DMS153 treated with DMSO at 0.1 percent for 48 hours (cell line): ENCODE results near the gene COL15A1.

ENCODE experiments used
- DNase-seq: peaks from one replicate; lab custom pipeline; 2025; ENCODE audit not compliant: unreplicated experiment; lab: John Stamatoyannopoulos, UW

COL15A1 gene

DNA sequence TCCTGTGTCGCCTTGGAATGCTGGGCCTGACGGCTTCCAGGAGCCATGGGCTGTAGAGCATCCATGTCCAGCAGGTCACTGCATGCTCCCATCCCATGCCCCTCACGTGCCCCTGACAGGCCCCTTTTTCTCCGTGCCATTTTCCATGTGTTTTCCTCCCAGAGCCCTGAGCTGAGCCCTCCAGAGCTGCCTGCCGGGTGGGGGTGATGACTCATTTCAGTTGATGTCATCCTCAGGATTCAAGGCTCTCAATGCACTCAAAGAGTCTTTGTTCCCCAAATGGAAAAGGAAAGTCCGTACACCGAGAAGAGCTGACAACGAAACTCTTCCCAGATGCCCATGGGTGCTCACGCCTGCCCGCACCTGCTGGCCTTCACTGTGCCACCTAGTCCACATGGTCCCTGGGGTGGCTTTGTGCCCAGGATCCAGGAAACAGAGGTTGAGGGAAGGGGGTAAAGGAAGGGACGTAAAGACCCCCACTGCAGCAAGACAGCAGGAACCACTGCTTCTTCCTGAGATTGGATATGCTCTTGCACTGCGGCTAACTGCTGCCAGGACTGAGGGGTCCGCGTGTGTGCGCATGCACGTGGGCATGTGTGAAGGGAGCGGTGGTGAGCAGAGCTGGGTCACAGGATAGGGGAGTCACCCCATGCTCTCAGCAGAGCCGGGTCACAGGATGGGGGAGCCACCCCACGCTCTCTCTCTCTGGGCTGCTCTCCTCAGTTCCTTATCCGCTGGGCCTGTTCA, 27.6 kb downstream of the COL15A1 start:
- no peak for DNase-seq

DNA sequence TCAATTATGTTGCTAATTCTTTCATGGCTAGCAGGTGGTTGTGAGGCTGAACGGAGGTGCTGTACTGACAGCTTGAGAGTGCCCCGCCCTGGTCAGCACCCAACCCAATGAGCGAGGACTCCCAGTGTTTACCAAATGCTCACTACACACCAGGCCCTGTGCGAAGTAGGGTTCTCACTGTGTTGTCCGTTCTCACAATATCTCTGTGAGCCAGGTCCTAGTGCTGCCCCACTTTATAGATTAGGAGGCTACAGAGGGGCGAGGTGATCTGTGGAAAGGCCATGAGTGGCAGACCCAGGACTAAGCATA, 28.2 kb downstream of the COL15A1 start:
- no peak for DNase-seq

DNA sequence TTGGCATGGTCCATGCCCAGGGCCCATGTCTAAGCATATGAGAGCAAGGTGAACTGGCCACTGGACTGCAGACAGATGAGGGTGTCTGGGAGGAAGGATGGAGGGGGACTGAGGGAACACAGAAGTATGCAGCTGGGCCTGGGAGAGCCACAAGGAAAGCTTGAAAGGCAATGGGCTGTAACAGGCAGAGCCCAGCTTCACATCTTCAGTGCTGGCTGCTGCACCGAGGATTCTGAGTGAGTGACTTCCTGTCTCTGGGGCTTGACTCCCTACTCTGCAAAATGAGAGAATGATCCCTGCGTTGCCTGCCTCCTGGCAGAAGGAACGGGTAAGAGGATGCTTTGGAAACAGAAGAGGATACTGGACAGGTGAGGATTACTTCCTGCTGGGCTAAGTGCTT, 29.0 kb downstream of the COL15A1 start:
- DNase-seq = no peak

DNA sequence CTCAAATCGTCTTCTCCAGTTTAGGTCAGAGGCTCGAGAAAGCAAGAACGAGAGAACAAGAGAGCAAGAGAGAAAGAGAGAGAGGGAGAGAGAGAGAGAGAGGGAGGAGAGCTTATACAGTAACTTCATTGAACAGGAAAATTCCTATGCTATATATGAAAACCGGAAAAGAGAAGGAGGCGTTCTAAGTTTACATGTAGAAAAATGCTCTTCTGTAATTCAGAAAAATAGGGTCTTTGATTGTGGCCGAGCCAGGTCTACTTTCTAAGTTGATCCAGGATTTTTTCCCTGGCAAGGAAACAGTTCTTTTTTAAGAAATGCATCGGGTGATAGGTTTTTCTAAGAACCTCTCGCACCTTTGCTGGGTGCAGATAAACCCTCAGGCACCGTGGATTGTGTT, 29.5 kb downstream of the COL15A1 start:
- no peak for DNase-seq

DNA sequence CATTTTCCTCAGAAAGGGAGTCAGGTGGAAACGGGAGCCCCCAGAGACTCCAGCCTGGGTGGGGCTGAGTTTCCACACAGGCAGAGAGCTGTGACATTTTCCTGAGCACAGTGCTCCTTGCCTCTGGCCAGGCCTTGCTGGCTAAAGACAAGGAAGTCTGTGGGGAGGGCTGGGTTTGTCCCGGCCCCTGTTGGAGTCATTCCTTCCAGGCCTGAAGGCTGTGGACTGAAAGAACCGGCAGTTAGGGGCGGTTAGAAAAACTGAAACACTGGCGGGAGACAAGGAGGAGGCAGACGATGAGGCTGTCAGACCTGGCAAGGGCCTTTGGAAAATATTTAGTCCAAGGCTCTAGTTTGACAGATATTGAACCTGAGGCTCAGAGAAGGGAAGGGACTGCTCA, 29.9 kb downstream of the COL15A1 start:
- DNase-seq = no peak

DNA sequence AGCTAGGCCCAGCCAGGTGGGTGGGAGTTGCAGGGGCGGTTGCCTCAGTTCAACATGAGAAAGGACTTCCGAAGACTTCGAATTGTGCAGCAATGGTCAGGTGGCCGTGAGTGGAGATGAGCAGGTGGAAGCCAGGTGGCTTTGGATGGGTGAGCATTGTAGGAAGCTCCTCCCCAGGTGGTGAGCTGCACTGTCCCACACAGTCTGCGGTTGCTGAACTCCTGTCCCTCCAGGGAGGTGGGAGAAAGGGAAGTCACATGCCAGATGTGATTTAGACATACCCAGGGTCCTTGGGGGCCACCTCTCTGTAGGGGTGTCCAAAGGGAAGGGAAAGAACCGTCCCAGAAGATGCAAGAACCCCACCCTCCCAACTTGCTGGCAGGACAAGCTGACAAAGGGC, 30.4 kb downstream of the COL15A1 start:
- no peak for DNase-seq

DNA sequence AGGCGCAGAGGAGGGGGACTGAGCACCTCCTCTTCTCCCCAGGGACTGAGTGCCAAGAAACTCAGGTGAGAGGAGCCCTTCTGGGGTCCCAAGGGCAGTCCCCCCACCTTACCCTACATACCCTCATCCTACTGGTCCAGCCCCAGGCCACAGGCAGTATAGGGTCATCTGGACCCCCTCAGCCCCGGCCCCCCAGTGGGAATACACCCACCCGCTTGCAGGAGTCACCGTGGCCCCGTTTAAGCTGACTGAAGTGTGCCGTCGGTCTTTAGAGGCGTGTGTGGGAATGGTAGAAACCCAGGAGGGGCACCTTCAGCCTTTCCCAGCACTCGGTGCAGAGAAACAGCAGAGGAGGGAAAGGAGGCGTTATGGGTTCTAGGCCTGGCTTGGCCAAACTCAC, 30.8 kb downstream of the COL15A1 start:
- no peak for DNase-seq

DNA sequence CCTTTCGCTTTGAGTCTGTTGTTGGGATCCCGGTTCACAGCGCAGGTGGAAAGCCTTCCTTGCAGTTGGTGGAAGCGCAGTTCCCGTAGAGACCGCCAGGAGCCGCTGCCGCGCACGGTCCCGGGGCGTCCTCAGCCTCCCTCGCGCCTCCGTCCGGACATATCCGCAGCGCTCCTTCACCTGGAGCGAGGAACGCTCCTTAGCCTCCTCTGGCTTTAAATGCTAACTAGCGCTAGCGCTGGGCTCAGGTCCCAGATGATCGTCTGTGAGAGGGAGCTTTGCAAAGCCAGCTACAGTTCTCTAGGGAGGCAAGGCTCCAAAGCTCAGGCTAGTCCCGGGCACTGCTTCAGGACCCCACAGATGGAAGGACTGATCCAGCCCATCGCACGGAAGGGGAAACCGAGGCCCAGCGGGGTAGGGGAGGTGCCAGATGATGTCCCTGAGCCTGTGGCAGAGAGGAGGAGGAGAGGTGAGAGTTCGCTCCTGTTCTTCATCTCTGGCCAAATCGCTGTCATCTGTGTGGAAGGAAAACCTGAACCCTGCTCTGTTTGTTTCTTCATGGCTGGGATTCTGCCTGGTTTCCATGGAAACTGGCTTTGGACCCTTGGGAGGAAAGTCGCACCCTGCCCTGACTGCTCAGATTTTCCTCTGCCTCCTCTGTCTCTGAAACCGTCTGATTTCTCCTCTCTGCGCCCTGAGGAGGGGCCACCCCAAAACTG, 31.4 kb downstream of the COL15A1 start:
- DNase-seq = peak; percentile 35

DNA sequence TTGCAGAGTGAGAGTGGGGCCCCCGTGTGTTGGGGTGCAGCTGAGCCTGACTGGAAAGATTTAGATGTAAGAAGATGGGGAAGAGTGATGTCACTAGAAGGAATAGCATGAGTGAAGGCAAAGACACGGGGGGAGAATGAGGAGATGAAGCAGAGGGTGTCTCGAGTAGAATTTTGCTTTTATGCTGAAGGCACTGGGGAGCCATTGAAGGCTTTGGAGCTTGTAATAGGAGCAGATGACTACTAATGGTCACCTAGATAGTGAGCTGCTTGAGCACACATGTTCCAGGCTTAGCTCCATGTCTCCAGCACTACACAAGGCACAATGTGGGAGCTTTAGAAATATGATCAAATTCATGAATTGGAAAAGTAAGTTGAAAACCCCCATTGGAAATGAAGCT, 32.1 kb downstream of the COL15A1 start:
- no peak for DNase-seq

DNA sequence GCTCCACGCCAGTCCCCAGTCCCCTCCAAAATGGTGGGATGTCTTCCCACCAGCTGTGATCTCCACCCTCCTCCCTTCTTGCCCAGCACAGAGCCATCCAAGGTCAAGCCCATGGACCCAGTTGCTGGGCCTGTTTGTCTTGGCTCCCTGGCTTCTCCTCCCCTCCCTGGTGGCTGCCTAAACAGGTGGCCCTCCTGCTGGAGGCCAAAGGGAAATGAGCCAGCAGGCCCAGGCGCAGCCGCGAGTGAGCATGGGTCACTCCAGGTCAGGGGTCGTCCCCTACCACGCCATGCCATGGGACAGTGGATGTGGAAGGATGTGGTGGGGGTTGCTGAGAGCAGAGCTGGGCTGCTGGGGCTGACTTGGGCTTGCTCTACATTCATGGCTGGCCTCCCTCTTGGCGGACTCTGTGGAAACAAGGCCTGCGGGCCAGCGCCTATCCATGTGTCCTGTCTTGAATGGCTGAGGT, 33.6 kb downstream of the COL15A1 start:
- no peak for DNase-seq

DNA sequence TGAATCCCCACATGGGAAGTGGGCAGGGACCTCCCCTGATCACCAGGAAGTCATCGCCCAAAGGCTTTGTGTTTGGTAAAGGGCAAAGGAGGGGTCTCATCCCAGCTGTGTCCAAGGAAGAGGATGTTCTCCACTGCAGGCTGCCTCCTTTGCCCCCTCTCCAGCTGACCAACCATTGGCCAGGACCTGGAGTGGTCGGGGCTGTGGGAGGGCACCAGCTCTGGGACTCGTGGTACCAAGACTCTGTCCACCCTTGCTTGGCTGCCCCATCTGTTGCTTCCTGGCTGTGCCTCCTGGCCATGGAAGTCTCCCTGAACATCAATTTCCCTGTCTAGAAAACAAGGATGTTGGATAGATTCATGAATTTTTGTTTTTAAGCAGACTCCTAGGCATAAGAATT, 34.1 kb downstream of the COL15A1 start:
- DNase-seq = no peak

DNA sequence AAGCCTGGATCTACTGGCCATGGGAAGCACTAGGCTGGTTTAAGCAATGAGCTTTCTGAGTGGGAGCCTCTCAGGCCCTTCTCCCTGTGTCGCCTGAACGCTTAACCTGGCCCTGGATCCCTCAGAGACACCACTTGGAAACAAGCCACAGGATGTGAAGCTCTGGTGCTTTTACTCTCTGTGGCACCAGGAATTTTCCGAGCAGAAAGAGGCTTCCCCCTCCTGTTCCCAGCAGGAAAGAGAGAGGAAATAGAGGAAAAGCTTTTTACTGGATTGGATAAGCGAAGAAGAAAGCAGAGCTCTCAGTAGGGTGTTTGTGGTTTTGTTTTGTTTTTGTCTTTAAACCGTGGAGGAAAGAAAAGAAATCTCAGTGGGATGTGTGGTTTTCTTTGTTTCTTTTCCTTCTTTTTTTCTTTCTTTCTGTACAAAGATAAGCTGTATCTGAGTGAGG, 34.5 kb downstream of the COL15A1 start:
- DNase-seq = no peak

DNA sequence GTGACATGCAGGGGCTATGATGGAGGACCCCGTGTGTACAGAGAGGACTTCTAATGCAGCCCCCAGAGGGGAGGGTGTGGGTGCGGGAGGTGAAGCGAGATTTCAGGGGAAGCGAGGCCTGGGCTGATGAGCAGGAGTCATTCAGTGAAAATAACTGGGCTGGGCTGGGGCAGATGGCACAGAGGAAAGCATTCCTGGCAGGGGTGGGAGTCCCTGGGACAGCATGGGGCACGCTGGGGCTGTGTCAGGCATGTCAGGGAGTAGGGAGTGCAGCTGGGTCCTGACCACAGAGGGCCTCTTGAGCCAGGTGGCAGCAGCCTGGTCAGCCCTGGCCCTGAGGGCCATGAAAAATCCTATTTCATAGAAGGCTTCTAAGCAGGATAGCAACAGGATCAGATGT, 36.6 kb downstream of the COL15A1 start:
- no peak for DNase-seq

DNA sequence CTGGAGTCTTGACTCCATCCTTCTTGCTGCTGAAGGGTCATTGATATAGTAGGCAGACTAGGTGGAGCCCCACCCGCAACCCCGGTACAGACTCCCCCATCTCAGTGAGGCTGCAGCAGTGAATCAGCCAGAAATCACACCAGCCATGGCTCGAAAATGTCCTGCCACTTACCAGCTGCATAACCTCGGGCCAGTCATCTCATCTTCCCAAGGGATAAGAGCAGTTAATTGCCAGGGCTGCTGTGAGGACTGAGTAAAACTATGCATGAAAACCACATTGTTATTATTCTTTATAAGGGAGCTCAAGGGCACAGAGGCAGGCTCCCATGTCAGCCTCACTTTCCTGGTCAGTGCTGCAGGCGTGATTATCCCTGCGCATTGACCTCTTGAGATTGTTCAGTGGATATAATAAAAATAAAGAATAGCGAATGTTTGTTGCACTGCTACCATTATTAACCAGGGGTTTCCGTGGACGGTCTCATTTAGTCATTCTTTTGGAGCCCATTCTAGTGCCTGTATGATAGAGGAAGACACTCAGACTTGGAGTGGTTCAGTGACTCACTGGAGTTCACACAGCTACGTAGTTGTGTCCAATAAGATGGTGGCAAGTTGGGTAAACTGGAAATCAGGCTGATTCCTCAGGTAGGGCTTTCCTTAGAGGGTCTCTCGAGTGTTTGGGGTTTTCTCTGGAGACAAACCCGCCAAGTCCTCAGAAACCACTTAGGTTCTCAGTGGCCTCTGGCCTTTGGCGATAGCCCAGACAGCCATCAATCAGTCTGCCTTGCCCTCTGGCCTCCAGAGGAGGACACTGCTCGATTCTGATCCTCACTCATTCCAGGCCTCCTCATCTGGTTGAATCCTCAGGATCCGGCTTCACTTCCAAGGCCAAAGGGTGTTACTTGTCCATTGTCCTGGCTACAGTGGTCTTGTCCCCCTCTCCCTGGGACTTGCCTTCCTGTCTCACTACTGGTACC, 39.9 kb downstream of the COL15A1 start:
- no peak for DNase-seq

DNA sequence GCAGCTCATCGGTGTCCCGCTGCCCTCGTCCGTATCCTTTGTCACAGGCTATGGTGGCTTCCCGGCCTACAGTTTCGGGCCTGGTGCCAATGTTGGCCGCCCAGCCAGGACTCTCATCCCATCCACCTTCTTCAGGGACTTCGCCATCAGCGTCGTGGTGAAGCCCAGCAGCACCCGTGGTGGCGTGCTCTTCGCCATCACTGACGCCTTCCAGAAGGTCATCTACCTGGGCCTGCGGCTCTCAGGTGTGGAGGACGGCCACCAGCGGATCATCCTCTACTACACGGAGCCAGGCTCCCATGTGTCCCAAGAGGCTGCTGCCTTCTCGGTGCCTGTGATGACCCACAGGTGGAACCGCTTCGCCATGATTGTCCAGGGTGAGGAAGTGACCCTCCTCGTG, 41.9 kb downstream of the COL15A1 start:
- DNase-seq = no peak

DNA sequence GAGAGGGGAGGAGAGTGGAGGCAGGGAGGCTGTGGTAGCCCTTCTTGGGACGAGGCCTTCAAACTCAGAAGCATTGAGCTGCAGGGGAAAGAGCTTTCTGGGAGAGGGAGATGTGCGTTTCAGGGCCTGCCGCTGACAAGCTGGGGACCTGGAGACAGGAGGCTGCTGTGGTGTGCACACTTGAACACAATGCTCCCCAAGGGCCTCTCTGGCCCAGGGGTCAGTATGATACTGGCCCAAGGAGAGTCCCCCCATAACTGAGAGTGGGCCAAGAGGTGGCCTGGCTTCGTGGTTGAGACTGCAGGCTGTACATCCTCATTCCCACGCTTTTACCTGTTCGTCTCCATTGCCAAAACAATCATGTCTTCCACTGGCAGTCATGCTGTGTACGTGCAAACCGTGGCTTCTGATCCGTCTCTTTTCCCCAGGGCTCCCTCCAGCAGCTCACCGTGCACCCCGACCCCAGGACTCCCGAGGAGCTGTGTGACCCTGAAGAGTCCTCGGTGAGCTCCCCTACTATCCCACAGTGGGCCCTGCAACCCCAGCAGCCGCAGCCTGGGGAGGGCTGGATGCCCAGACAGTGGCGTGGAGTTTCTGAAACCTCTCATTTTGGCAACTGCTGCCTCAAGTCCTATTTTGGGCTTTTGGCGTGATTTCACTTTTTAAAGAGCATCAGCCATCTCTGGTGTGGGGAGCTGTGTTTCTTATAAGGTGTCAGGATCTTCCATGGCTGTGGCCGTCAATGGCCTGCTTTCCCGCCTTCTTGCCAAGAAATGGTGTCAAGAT, 43.4 kb downstream of the COL15A1 start:
- no peak for DNase-seq

DNA sequence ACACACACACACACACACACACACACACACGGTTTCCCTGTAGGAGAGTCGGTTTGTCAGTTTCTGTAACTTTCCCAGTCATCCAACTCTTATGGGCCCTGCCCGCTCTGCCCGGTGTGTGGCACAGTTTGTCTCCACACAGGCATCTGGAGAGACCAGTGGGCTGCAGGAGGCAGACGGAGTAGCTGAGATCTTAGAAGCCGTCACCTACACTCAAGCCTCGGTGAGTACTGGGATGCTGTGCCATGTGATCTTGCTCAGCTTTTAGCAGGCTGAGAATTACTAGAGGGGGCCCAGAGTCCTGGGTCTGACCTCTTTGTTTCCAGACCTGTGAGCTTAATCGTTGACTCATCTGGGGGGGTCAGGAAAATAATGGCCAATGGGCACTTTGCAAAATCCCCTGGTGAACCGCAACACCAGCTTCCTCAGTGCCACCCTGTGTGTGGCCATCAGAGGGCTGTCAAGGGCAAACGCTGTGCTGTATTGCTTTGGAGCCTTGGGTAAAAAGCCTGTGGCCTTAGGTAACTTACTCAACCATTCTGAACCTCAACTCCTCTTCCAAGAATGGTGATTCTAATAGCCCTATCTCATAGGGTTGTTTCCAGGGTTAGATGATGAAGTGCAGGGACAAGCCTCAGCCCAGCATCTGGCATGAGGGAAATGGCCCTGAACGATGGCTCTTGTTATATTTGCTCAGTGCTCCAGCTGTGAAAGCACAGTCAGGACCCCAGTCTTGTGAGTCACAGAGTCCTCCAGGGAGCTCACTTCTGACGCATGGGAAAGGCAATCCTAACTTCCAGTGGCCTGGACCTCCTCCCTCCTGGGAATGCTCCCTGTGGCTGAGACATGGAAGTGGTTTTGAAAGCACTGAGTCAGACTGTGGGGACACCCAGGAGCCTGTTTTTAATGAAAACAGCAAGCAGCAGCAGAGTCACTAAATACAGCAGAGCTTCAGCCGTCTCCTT, 45.6 kb downstream of the COL15A1 start:
- DNase-seq = no peak

DNA sequence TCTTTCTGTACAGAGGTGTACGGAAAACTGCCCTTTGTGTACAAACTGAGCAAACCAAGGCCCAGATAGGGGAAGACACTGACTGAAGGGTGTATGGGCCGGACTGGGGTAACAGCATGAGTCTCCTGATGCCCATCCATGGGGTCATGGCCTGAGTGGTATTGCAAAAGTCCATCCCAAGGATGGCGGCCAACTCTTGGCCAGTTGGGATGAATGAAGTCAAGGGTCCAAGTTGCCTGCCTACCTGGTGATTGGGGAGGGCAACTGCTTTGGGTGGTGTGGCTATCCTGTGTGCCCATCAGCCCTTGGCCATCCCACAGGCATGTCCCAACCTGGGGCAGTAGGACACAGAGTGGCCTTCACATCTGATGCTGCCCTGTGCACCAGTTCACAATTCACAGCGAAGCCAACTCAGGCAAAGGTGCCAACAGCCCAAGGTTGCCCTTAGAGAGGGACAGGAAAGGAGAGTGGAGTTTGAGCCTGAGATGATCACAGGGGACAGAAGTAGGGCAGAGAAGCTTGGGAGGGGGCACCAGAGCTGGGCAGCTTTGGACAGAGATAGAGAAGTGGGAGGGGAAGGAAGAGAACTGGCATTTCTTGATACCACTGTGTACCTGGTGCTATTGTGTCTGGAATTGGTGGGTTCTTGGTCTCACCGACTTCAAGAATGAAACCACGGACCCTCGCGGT, 46.6 kb downstream of the COL15A1 start:
- no peak for DNase-seq
